Sigmoid colon (tissue), 4 donors: ENCODE results near the gene MRAS.

ENCODE experiments used
- EP300 ChIP-seq, 4 donors: sonication (generic); formaldehyde crosslinking; IDR thresholded peaks; one replicate each; pipeline ENCODE4 v1.6.1; 2017; ENCODE audit warnings: antibody characterized with exemption in 4 of 4
- POLR2A ChIP-seq, 2 donors: fragments of 450-650 bp; IDR thresholded peaks; one replicate each; pipeline ENCODE4 v1.6.1; 2016; ENCODE audit warnings: antibody characterized with exemption in 2 of 2, mild to moderate bottlenecking in 2 of 2, moderate library complexity in 2 of 2
- TF ChIP-seq, protein P1 (sequence below), 4 experiments: fragments of 450-650 bp in 3 of 4; fragments of 200-600 bp in 1 of 4; IDR thresholded peaks; one replicate each; pipeline ENCODE4 v1.5.1; 2016 to 2019; ENCODE audit warnings: antibody characterized with exemption in 4 of 4, mild to moderate bottlenecking in 3 of 4, moderate library complexity in 2 of 4

DNA sequence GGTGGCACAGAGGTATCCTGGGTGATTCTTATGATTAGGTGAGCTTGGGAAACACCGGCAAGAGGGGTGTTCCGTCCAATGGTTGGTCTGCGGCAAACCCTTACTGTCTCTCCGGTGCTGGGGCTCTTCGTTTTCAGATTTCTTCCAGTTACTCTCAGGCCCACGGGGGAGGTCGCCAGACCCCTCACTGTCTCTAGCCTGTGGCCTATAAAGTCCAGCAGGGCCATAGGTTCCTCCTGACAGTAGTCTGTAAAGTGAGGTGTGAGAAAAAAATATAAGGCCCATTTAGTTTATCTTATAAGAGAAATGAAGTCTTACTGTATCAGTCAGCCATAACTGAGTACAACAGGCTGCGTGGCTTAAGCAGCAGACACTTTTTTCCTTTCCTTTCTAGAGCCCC, 87.5 kb downstream of the MRAS start:
- TF ChIP-seq EP300 (IDR thresholded peaks at IDR 0.05) (no peak), POLR2A (IDR thresholded peaks at IDR 0.05) (no peak)
- TF ChIP-seq, protein P1, sequence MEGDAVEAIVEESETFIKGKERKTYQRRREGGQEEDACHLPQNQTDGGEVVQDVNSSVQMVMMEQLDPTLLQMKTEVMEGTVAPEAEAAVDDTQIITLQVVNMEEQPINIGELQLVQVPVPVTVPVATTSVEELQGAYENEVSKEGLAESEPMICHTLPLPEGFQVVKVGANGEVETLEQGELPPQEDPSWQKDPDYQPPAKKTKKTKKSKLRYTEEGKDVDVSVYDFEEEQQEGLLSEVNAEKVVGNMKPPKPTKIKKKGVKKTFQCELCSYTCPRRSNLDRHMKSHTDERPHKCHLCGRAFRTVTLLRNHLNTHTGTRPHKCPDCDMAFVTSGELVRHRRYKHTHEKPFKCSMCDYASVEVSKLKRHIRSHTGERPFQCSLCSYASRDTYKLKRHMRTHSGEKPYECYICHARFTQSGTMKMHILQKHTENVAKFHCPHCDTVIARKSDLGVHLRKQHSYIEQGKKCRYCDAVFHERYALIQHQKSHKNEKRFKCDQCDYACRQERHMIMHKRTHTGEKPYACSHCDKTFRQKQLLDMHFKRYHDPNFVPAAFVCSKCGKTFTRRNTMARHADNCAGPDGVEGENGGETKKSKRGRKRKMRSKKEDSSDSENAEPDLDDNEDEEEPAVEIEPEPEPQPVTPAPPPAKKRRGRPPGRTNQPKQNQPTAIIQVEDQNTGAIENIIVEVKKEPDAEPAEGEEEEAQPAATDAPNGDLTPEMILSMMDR (IDR thresholded peaks at IDR 0.05): no peak
